K562 (cell line): Measurements from ENCODE around the gene HSPA4. TPM values are rescaled to one million over a fixed set of nuclear protein-coding genes. Genes with fewer than 3 reads are reported as not detected.

Experiments
- ADNP ChIP-seq: fragments of 200-800 bp; sonication (Bioruptor generic); IDR thresholded peaks from 2 replicates; pipeline ENCODE4 v1.6.1; 2016; ENCODE audit warnings: missing genetic modification characterization, missing compliant biosample characterization
- BRF2 ChIP-seq: IDR thresholded peaks from 3 replicates; pipeline ENCODE4 v1.6.1; 2011; ENCODE audit warnings: borderline replicate concordance, mild to moderate bottlenecking; ENCODE audit not compliant: insufficient read length, insufficient read depth
- CBFA2T2 ChIP-seq: fragments of 450-650 bp; conservative IDR thresholded peaks from 2 replicates; pipeline ENCODE4 v1.6.1; 2017; ENCODE audit warnings: mild to moderate bottlenecking
- EZH2 ChIP-seq: IDR thresholded peaks from 2 replicates; pipeline ENCODE4 v1.6.1; 2012; ENCODE audit warnings: low read depth, mild to moderate bottlenecking, inconsistent platforms, low read length, borderline replicate concordance
- FOXK2 ChIP-seq, 2 experiments: fragments of 450-650 bp; IDR thresholded peaks in 1 of 2; conservative IDR thresholded peaks in 1 of 2; 2 replicates each; pipeline ENCODE4 v1.6.1; 2016; ENCODE audit warnings: low read depth in 2 of 2, mild to moderate bottlenecking in 1 of 2
- JUNB ChIP-seq: fragments of 450-650 bp; formaldehyde crosslinking; conservative IDR thresholded peaks from 2 replicates; pipeline ENCODE4 v1.4.0; 2020; ENCODE audit warnings: mild to moderate bottlenecking
- LARP7 ChIP-seq: fragments of 450-650 bp; IDR thresholded peaks from 2 replicates; pipeline ENCODE4 v1.6.1; 2016
- MGA ChIP-seq: fragments of 450-650 bp; IDR thresholded peaks from 2 replicates; pipeline ENCODE4 v1.6.1; 2016; ENCODE audit warnings: mild to moderate bottlenecking, moderate library complexity
- NKRF ChIP-seq: fragments of 450-650 bp; IDR thresholded peaks from 2 replicates; pipeline ENCODE4 v1.6.1; 2016; ENCODE audit warnings: borderline replicate concordance
- PKNOX1 ChIP-seq: fragments of 450-650 bp; IDR thresholded peaks from 2 replicates; pipeline ENCODE4 v1.6.1; 2016
- SREBF1 ChIP-seq: fragments of 150-350 bp; IDR thresholded peaks from 2 replicates; pipeline ENCODE4 v1.6.1; 2014; ENCODE audit warnings: antibody characterized with exemption, low read depth, low read length, borderline replicate concordance
- SUPT5H ChIP-seq: fragments of 450-650 bp; IDR thresholded peaks from 2 replicates; pipeline ENCODE4 v1.6.1; 2016
- ZNF23 ChIP-seq: fragments of 250-450 bp; sonication (Bioruptor Pico); IDR thresholded peaks from 2 replicates; pipeline ENCODE4 v1.4.0; 2020; ENCODE audit warnings: mild to moderate bottlenecking
- ZNF354B ChIP-seq: fragments of 250-450 bp; sonication (Bioruptor Pico); IDR thresholded peaks from 2 replicates; pipeline ENCODE4 v1.4.0; 2020
- ZNF408 ChIP-seq: fragments of 250-450 bp; sonication (Bioruptor Pico); IDR thresholded peaks from 2 replicates; pipeline ENCODE4 v1.4.0; 2020; ENCODE audit warnings: low read depth, mild to moderate bottlenecking, moderate library complexity
- polyA plus RNA-seq, 8 experiments: library from polyadenylated mRNA; depleted of rRNA in 4 of 8; stranded (reverse) in 5 of 8; unstranded in 3 of 8; fragments of >200 nt; fragmentation: Nextera tagmentation in 2 of 8; fragmentation: Illumina TruSeq in 1 of 8; extraction: Ambion mirVana in 2 of 8; extraction: Trizol in 1 of 8; gene quantifications; 2 replicates each; pipeline versions ENCODE4 v1.2.1 to v1.2.3, GENCODE V29; 2011 to 2014; ENCODE audit warnings: inconsistent platforms in 1 of 8, missing spikeins in 1 of 8
- total RNA-seq, 7 experiments: library from RNA; depleted of rRNA in 6 of 7; stranded (reverse); fragments of >200 nt in 6 of 7; fragmentation: Illumina TruSeq in 2 of 7; extraction: Trizol in 2 of 7; gene quantifications; 2 replicates each; pipeline versions ENCODE4 v1.2.1 to v1.2.3, GENCODE V29; 2011 to 2021; ENCODE audit warnings: low replicate concordance in 1 of 7

The HSPA4 gene
- total and polyA plus RNA-seq, 9 of the 15 experiments (the other 6 are each of a cell fraction or from before 2014, with no cell fraction given), result 90.3 to 286 (median 148) TPM

- TF ChIP-seq PKNOX1, result peak; percentile 59
- no peak; the same call in 1 of the 2 replicates for TF ChIP-seq CBFA2T2
- no peak for TF ChIP-seq LARP7
- no peak for TF ChIP-seq NKRF
- no peak for TF ChIP-seq ZNF23 (CRISPR knock-in tag)
- TF ChIP-seq JUNB (CRISPR knock-in tag), result no peak
- TF ChIP-seq MGA, result no peak
- TF ChIP-seq SREBF1, result no peak
- no peak for TF ChIP-seq BRF2
- TF ChIP-seq EZH2, result no peak
- peak in 1 of 2 experiments; percentile 12; a peak in 1 of 4 replicates for TF ChIP-seq FOXK2 (conservative IDR thresholded peaks at IDR 0.05 in 1 of 2, IDR thresholded peaks at IDR 0.05 in 1 of 2; ENCODE audit: low read depth in 2 of 2)
- no peak for TF ChIP-seq SUPT5H
- TF ChIP-seq ZNF408 (CRISPR knock-in tag), result no peak
- TF ChIP-seq ZNF354B, result no peak
- TF ChIP-seq ADNP, result no peak
Measured at GRCh38 chr5:133049726-133050048, 2.1 kb upstream of the HSPA4 start (continued).
